Measurements from ENCODE around the gene CACNA1E.

The CACNA1E gene

GRCh38 chr1:181483285-181484195, at the start of gene CACNA1E:
CACNA1E (plus strand) TSS chr1:181483517; CDS start chr1:181483745, 228 bp downstream.
- no peak for DNase-seq

GRCh38 chr1:181433931-181434330, 49.4 kb upstream of the CACNA1E start:
- no peak for DNase-seq

- DNase-seq, result no peak
Observed at GRCh38 chr1:181438013-181438412, 45.3 kb upstream of the CACNA1E start.

- DNase-seq, result no peak
Observed at GRCh38 chr1:181440510-181440909, 42.8 kb upstream of the CACNA1E start.

GRCh38 chr1:181442181-181442525, 41.2 kb upstream of the CACNA1E start:
- DNase-seq, result no peak

GRCh38 chr1:181443231-181443853, 40.0 kb upstream of the CACNA1E start:
- no peak for DNase-seq

- DNase-seq, result no peak
Observed at GRCh38 chr1:181445436-181445835, 37.9 kb upstream of the CACNA1E start.

- no peak for DNase-seq
Observed at GRCh38 chr1:181448461-181448860, 34.9 kb upstream of the CACNA1E start.

GRCh38 chr1:181451661-181452230, 31.6 kb upstream of the CACNA1E start:
- no peak for DNase-seq

- DNase-seq, result no peak
Observed at GRCh38 chr1:181452746-181453145, 30.6 kb upstream of the CACNA1E start.

GRCh38 chr1:181453541-181454201, 29.6 kb upstream of the CACNA1E start:
- DNase-seq, result no peak

- DNase-seq, result no peak
Observed at GRCh38 chr1:181456551-181456950, 26.8 kb upstream of the CACNA1E start.

GRCh38 chr1:181458419-181458818, 24.9 kb upstream of the CACNA1E start:
- DNase-seq, result no peak

- DNase-seq, result no peak
Observed at GRCh38 chr1:181459067-181459466, 24.2 kb upstream of the CACNA1E start.

GRCh38 chr1:181469829-181470228, 13.5 kb upstream of the CACNA1E start:
- DNase-seq, result no peak

GRCh38 chr1:181475580-181475979, 7.7 kb upstream of the CACNA1E start:
- DNase-seq, result no peak

GRCh38 chr1:181476581-181476980, 6.7 kb upstream of the CACNA1E start:
- no peak for DNase-seq

GRCh38 chr1:181478306-181478705, 5.0 kb upstream of the CACNA1E start:
- no peak for DNase-seq

GRCh38 chr1:181479137-181479745, 4.1 kb upstream of the CACNA1E start:
- no peak for DNase-seq

GRCh38 chr1:181482001-181482430, 1.3 kb upstream of the CACNA1E start:
- no peak for DNase-seq

- DNase-seq, result no peak
Observed at GRCh38 chr1:181482521-181483284, 614 bp upstream of the CACNA1E start.

GRCh38 chr1:181484821-181485220, 1.5 kb downstream of the CACNA1E start:
- DNase-seq, result no peak

Measured in stimulated activated naive CD4-positive, alpha-beta T cell treated with Interleukin-2 at 50 U/mL for 16 hours (primary cell).